ENCODE measurements around the gene COBL. TPM values are rescaled to one million over a fixed set of nuclear protein-coding genes. Genes with fewer than 3 reads are reported as not detected.

COBL gene
- total RNA-seq, 3 donors from 2014 or later (not counting 1 experiment from before 2014, with no cell fraction given) = not detected

DNA sequence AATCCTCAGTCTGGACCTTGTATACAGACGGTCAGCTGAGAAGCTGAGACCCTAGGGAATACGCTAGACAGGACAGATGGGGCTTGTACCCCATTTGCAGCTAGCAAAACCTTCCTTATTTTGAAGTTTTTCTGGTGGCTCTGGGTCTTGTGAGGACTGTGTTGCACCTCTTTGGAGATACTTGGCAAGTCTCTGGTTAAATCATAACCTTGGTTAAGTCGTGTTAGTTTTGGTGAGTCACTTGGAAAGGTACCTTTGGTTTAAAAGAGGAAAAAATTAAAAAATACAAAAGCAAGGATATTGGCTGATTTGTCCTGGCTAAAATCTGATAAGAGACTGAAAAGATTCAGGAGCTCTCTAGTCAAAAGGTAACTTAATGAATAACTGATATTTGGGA is 140.6 kb downstream of the COBL start:
- TF ChIP-seq, protein P1, sequence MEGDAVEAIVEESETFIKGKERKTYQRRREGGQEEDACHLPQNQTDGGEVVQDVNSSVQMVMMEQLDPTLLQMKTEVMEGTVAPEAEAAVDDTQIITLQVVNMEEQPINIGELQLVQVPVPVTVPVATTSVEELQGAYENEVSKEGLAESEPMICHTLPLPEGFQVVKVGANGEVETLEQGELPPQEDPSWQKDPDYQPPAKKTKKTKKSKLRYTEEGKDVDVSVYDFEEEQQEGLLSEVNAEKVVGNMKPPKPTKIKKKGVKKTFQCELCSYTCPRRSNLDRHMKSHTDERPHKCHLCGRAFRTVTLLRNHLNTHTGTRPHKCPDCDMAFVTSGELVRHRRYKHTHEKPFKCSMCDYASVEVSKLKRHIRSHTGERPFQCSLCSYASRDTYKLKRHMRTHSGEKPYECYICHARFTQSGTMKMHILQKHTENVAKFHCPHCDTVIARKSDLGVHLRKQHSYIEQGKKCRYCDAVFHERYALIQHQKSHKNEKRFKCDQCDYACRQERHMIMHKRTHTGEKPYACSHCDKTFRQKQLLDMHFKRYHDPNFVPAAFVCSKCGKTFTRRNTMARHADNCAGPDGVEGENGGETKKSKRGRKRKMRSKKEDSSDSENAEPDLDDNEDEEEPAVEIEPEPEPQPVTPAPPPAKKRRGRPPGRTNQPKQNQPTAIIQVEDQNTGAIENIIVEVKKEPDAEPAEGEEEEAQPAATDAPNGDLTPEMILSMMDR (IDR thresholded peaks at IDR 0.05) = no peak
- no peaks in the 10 kb centered on the region for H3K36me3 Mint-ChIP-seq
- Histone ChIP-seq H3K27ac (ENCODE audit: low read length) (no peak overlapping the region), H3K27me3 (ENCODE audit: control insufficient read depth, insufficient read depth, low read length) (no peaks in the 10 kb centered on the region), H3K4me3 (ENCODE audit: low read length) (no peak overlapping the region), H3K4me1 (ENCODE audit: control insufficient read depth, insufficient read depth, low read length) (no peaks in the 10 kb centered on the region), H3K9me3 (ENCODE audit: control insufficient read depth, insufficient read depth, low read length) (no peaks in the 10 kb centered on the region), H3K36me3 (ENCODE audit: control insufficient read depth, insufficient read depth, low read length) (no peaks in the 10 kb centered on the region)
- 70% methylated on average over 3 of the region's 3 CpGs for WGBS (ENCODE audit: insufficient coverage)
- intact Hi-C loops (cut with micrococcal nuclease) = no loop called here
- peaks cover 7 to 20% of the 10 kb centered on the region in 2 donors for H3K27me3 Mint-ChIP-seq (ENCODE audit: low read depth in 2 of 2)
- no peaks in the 10 kb centered on the region for H3K9me3 Mint-ChIP-seq
- no peak for DNase-seq
- no peak overlapping the region for H3K4me3 Mint-ChIP-seq
- H3K4me1 Mint-ChIP-seq = no peaks in the 10 kb centered on the region
- no peak overlapping the region for H3K27ac Mint-ChIP-seq
- no peak for ATAC-seq

DNA sequence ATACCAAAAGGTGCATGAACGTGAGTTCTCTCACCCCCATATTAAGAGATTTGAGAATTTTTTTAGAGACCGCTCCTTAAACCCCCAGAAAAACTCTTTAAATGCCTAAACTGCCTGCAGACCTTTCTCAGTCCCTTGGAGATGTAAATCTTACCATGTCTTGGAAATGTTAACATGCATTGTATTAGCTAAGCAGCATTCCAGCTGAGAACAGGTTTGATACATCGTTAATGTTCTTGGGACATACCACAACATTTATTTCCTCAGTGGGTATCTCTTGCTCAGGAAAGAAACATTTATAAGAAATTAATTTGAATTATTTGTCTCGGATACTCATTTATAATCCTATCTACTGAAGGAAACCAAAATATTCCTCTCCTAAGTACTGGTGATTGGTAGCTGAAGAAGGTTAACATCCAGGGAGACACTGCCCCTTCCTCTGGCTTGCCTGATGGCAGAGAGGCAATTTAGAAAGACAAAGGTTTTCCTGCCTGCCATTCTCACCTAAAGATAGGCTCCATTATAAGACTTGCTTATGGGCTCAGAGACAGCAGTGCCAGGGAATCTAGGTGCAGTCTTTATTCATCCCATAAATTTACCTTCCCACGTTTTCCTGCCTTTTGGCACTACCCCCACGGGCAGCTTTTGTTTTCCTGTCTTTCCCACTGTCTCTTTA is 141.2 kb downstream of the COBL start:
- H3K27ac Mint-ChIP-seq = no peak overlapping the region
- WGBS (ENCODE audit: insufficient coverage) = 38% methylated on average over 2 of the region's 6 CpGs
- H3K36me3 ChIP-seq (ENCODE audit: control insufficient read depth, insufficient read depth, low read length) = no peaks in the 10 kb centered on the region
- no peaks in the 10 kb centered on the region for H3K27me3 ChIP-seq (ENCODE audit: control insufficient read depth, insufficient read depth, low read length)
- H3K36me3 Mint-ChIP-seq = no peaks in the 10 kb centered on the region
- H3K4me3 Mint-ChIP-seq = no peak overlapping the region
- DNase-seq = no peak
- no peaks in the 10 kb centered on the region for H3K9me3 ChIP-seq (ENCODE audit: control insufficient read depth, insufficient read depth, low read length)
- peaks cover 7 to 19% of the 10 kb centered on the region in 2 donors for H3K27me3 Mint-ChIP-seq (ENCODE audit: low read depth in 2 of 2)
- H3K27ac ChIP-seq (ENCODE audit: low read length) = no peak overlapping the region
- TF ChIP-seq, protein P1 (IDR thresholded peaks at IDR 0.05) = no peak
- no peaks in the 10 kb centered on the region for H3K4me1 Mint-ChIP-seq
- ATAC-seq = no peak
- H3K9me3 Mint-ChIP-seq = no peaks in the 10 kb centered on the region
- no peaks in the 10 kb centered on the region for H3K4me1 ChIP-seq (ENCODE audit: control insufficient read depth, insufficient read depth, low read length)
- intact Hi-C loops (cut with micrococcal nuclease) = no loop called here
- H3K4me3 ChIP-seq (ENCODE audit: low read length) = no peak overlapping the region

DNA sequence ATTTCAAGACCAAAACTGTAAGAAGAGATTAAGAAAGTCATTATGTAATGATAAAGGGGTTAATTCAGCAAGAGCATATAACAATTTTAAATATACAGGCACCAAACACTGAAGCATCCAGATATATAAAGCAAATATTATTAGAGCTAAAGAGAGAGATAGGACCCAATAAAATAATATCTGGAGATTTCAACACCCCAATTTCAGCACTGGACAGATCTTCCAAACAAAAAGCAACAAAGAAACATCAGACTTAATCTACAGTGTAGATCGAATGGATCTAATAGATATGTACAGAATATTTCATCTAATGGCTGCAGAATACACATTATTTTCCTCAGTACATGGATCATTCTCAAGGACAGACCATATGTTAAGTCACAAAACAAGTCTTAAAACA is 151.3 kb downstream of the COBL start:
- Mint-ChIP-seq H3K9me3 (no peaks in the 10 kb centered on the region), H3K4me1 (peaks cover 0 to 5% of the 10 kb centered on the region in 2 donors), H3K27me3 (ENCODE audit: low read depth in 2 of 2) (peaks cover 19 to 35% of the 10 kb centered on the region in 2 donors), H3K36me3 (no peaks in the 10 kb centered on the region), H3K4me3 (no peak overlapping the region), H3K27ac (no peak overlapping the region)
- Histone ChIP-seq H3K27me3 (ENCODE audit: control insufficient read depth, insufficient read depth, low read length) (peaks cover 6% of the 10 kb centered on the region), H3K4me1 (ENCODE audit: control insufficient read depth, insufficient read depth, low read length) (no peaks in the 10 kb centered on the region), H3K4me3 (ENCODE audit: low read length) (no peak overlapping the region), H3K9me3 (ENCODE audit: control insufficient read depth, insufficient read depth, low read length) (no peaks in the 10 kb centered on the region), H3K36me3 (ENCODE audit: control insufficient read depth, insufficient read depth, low read length) (no peaks in the 10 kb centered on the region), H3K27ac (ENCODE audit: low read length) (no peak overlapping the region)
- DNase-seq = no peak
- no CpG with 5 or more reads among the region's 1 CpG for WGBS (ENCODE audit: insufficient coverage)
- TF ChIP-seq, protein P1 (IDR thresholded peaks at IDR 0.05) = no peak
- ATAC-seq = no peak
- intact Hi-C loops (cut with micrococcal nuclease) = no loop called here

Measured in natural killer cell (primary cell).